PC-3 (cell line): ENCODE measurements around the gene GLT8D1. TPM values are rescaled to one million over a fixed set of nuclear protein-coding genes. Genes with fewer than 3 reads are reported as not detected.
A peak's percentile ranks its signal among the peaks of the same experiment; 100 is the strongest.

Experiments used
- ATAC-seq: fragments of 200-7000 bp; cut with Tn5 transposase; 2 replicates; pipeline ENCODE4 v1.9.1; 2020; ENCODE audit warnings: mild to moderate bottlenecking, moderate library complexity
- BruUV-seq: library from RNA; stranded (reverse); fragments of 400-500 nt; replicated peaks from 2 replicates; lab custom pipeline; 2021; lab: Mats Ljungman, UMichigan
- CTCF ChIA-PET: fragments of 300-600 bp; sonication (Branson Sonifier 250); formaldehyde crosslinking; loops from one replicate; lab custom pipeline; 2022; ENCODE audit warnings: antibody characterized with exemption; lab: Charles Lee
- POLR2A ChIA-PET: fragments of 300-600 bp; sonication (Branson Sonifier 250); formaldehyde crosslinking; loops from one replicate; lab custom pipeline; 2022; ENCODE audit warnings: antibody characterized with exemption; ENCODE audit not compliant: unreplicated experiment; lab: Charles Lee
- DNase-seq: peaks from one replicate; pipeline ENCODE4 v3.0.0-alpha.2; 2015
- H2AFZ ChIP-seq: fragments of 300-600 bp; sonication (generic); 2 replicates; pipeline ENCODE4 v1.6.0; 2016; ENCODE audit warnings: antibody characterized with exemption, low read length
- H3F3A ChIP-seq: fragments of 300-600 bp; sonication (generic); one replicate; pipeline ENCODE4 v1.6.0; 2017; ENCODE audit warnings: antibody characterized with exemption, low read length, control low read depth, mild to moderate bottlenecking; ENCODE audit not compliant: unreplicated experiment
- H3K27ac ChIP-seq: fragments of 300-600 bp; sonication (generic); 2 replicates; pipeline ENCODE4 v1.5.1; 2016; ENCODE audit warnings: mild to moderate bottlenecking, low read length
- H3K27me3 ChIP-seq: fragments of 300-600 bp; sonication (generic); 2 replicates; pipeline ENCODE4 v1.6.1; 2016; ENCODE audit warnings: low read length, mixed read lengths
- H3K36me3 ChIP-seq: fragments of 300-600 bp; sonication (generic); 2 replicates; pipeline ENCODE4 v1.6.1; 2016; ENCODE audit warnings: low read depth, mixed run types, low read length, mixed read lengths
- H3K4me1 ChIP-seq: fragments of 300-600 bp; sonication (generic); 2 replicates; pipeline ENCODE4 v1.5.1; 2016; ENCODE audit warnings: low read length; ENCODE audit not compliant: insufficient read depth
- H3K4me2 ChIP-seq: fragments of 300-600 bp; sonication (generic); 2 replicates; pipeline ENCODE4 v1.6.0; 2016; ENCODE audit warnings: low read length
- H3K4me3 ChIP-seq: fragments of 300-600 bp; sonication (generic); 2 replicates; pipeline ENCODE4 v1.5.1; 2016; ENCODE audit warnings: mild to moderate bottlenecking, low read length, mixed read lengths
- H3K79me2 ChIP-seq: fragments of 300-600 bp; sonication (generic); 2 replicates; pipeline ENCODE4 v1.6.1; 2017; ENCODE audit warnings: low read length, mixed read lengths
- H3K9ac ChIP-seq: fragments of 300-600 bp; sonication (generic); 2 replicates; pipeline ENCODE4 v1.6.0; 2016; ENCODE audit warnings: mild to moderate bottlenecking, low read length
- H3K9me2 ChIP-seq: fragments of 300-600 bp; sonication (generic); replicated peaks from 2 replicates; pipeline ENCODE4 v1.6.1; 2016; ENCODE audit warnings: mixed run types, low read length, mixed read lengths
- H3K9me3 ChIP-seq: fragments of 300-600 bp; sonication (generic); 2 replicates; pipeline ENCODE4 v1.6.1; 2016; ENCODE audit warnings: low read length, mixed read lengths
- H4K20me1 ChIP-seq: fragments of 300-600 bp; sonication (generic); 2 replicates; pipeline ENCODE4 v1.6.1; 2016; ENCODE audit warnings: low read length, mixed read lengths
- EZH2 ChIP-seq: fragments of 300-600 bp; sonication (generic); IDR thresholded peaks from one replicate; pipeline ENCODE4 v1.6.1; 2017; ENCODE audit warnings: antibody characterized with exemption, mild to moderate bottlenecking, low read length; ENCODE audit not compliant: unreplicated experiment
- EZH2phosphoT487 ChIP-seq: fragments of 300-600 bp; sonication (generic); IDR thresholded peaks from 2 replicates; pipeline ENCODE4 v1.6.1; 2018; ENCODE audit warnings: mild to moderate bottlenecking, antibody characterized with exemption, low read length, borderline replicate concordance
- intact Hi-C: fragments of 100-400 bp; cut with micrococcal nuclease; formaldehyde crosslinking; loops from 2 replicates; pipeline ENCODE4 v1.9.0; 2023
- total RNA-seq: library from RNA; depleted of rRNA; stranded (reverse); fragments of >200 nt; gene quantifications from 2 replicates; pipeline ENCODE4 v1.2.3, GENCODE V29; 2014
- TF ChIP-seq, protein P1 (sequence below): fragments of 300-600 bp; sonication (generic); conservative IDR thresholded peaks from 2 replicates; pipeline ENCODE4 v1.5.1; 2017; ENCODE audit warnings: antibody characterized with exemption, low read depth, mild to moderate bottlenecking, low read length

GLT8D1 gene
- total RNA-seq, 1 experiment from 2014 or later = 70.2 TPM

DNA sequence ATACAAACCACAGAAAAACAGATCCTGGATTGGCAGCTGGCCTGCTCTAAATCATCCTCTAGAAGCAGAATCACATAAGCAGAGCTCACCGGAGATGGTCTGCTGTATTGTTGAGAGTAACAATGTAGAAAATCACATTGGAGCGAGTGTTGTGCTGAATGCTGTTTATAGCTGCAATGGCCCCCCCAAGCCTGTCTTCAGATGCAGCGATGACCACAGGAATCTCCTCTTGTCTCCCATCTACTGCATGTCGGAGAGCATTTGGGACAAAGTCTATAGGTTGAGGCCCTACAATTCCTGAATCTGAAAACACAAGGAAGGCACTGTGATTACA is 8.0 kb downstream of the GLT8D1 start:
- Histone ChIP-seq H2AFZ (no peak overlapping the region), H3K36me3 (peaks cover 44% of the 10 kb centered on the region), H3K9me3 (no peaks in the 10 kb centered on the region), H3K9me2 (no peaks in the 10 kb centered on the region), H3K79me2 (peaks cover 18% of the 10 kb centered on the region; the same call in 1 of the 2 replicates), H3K4me1 (no peaks in the 10 kb centered on the region), H3K4me3 (no peak overlapping the region), H3F3A (peaks cover 36% of the 10 kb centered on the region), H3K27me3 (no peaks in the 10 kb centered on the region), H3K27ac (no peak overlapping the region), H3K4me2 (no peak overlapping the region), H3K9ac (no peak overlapping the region), H4K20me1 (peaks cover 13% of the 10 kb centered on the region)
- intact Hi-C loops = loop anchor here (1.0 kb wide), 1 partner anchor 8 kb away; the partner anchor contains the start of gene GLT8D1
- POLR2A ChIA-PET = no interaction called here
- DNase-seq (no peak), ATAC-seq (peak; percentile 11; the same call in 1 of the 2 replicates)
- TF ChIP-seq EZH2 (no peak), EZH2phosphoT487 (no peak)
- TF ChIP-seq, protein P1, sequence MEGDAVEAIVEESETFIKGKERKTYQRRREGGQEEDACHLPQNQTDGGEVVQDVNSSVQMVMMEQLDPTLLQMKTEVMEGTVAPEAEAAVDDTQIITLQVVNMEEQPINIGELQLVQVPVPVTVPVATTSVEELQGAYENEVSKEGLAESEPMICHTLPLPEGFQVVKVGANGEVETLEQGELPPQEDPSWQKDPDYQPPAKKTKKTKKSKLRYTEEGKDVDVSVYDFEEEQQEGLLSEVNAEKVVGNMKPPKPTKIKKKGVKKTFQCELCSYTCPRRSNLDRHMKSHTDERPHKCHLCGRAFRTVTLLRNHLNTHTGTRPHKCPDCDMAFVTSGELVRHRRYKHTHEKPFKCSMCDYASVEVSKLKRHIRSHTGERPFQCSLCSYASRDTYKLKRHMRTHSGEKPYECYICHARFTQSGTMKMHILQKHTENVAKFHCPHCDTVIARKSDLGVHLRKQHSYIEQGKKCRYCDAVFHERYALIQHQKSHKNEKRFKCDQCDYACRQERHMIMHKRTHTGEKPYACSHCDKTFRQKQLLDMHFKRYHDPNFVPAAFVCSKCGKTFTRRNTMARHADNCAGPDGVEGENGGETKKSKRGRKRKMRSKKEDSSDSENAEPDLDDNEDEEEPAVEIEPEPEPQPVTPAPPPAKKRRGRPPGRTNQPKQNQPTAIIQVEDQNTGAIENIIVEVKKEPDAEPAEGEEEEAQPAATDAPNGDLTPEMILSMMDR = no peak
- CTCF ChIA-PET = no interaction called here
- no TSS peak for BruUV-seq

DNA sequence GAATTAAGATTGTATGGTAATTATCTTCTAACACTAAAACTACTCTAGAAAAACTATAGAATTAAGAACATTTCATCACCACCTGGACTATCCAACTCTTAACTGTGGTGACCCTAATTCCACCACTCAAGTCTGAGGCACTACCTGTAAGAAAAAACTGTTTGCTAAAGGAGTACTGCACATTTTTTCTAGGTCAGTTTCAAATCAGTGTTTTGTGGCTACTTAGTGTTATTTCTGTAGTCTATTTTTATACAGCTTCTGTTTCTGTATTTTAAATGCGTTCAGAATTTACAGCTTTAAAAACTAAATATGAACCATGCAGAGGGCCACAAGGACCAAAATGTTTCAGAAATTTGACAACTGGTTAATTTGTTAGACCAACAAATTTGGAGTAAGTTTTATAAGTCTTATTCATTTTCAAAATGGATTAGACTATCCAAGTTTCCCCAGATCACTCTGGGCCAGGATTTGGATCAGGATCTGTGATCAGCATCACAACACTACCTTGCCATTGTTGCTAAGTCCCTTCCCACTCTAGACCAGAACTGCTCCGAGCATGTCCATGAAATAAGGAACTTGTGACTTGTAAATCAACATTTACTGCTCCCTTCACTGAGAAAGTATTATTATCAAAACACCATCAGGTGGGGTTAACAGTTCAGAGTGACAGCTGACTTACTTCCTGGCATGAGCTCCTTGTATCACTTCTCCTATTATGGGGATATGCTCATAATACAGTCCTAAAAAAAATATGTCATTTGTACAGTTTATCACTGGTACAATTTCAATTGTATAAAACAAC is 8.6 kb downstream of the GLT8D1 start:
- peaks cover 50% of the 10 kb centered on the region for H3K36me3 ChIP-seq
- no peak overlapping the region for H2AFZ ChIP-seq
- ChIA-PET CTCF (no interaction called here), POLR2A (no interaction called here)
- no peaks in the 10 kb centered on the region for H3K27me3 ChIP-seq
- H3K4me1 ChIP-seq = no peaks in the 10 kb centered on the region
- intact Hi-C loops = loop anchor here (1.0 kb wide), 1 partner anchor 8 kb away; the partner anchor contains the start of gene GLT8D1
- peaks cover 36% of the 10 kb centered on the region for H3F3A ChIP-seq
- peaks cover 14% of the 10 kb centered on the region; the same call in 1 of the 2 replicates for H3K79me2 ChIP-seq
- no peak overlapping the region for H3K27ac ChIP-seq
- H3K9ac ChIP-seq = no peak overlapping the region
- DNase-seq = no peak
- no peaks in the 10 kb centered on the region for H3K9me3 ChIP-seq
- TF ChIP-seq EZH2phosphoT487 (no peak), EZH2 (no peak)
- TF ChIP-seq, protein P1 = no peak
- no peak overlapping the region for H3K4me3 ChIP-seq
- H3K9me2 ChIP-seq = no peaks in the 10 kb centered on the region
- peaks cover 17% of the 10 kb centered on the region for H4K20me1 ChIP-seq
- BruUV-seq = no TSS peak
- no peak overlapping the region for H3K4me2 ChIP-seq
- ATAC-seq = no peak
